HCT116 (cell line): ENCODE data around the gene FBXO42.
A peak's percentile ranks its signal among the peaks of the same experiment; 100 is the strongest.

Source experiments
- EZH2 ChIP-seq: fragments of 200-600 bp; sonication (generic); IDR thresholded peaks from 2 replicates; pipeline ENCODE4 v1.6.1; 2017; ENCODE audit warnings: antibody characterized with exemption, mixed run types
- POLR2A ChIP-seq: IDR thresholded peaks from 2 replicates; pipeline ENCODE4 v1.7.0; 2011; ENCODE audit warnings: borderline replicate concordance; ENCODE audit not compliant: insufficient read depth, insufficient read length; ENCODE audit errors: extremely low read depth
- SRF ChIP-seq: IDR thresholded peaks from 2 replicates; pipeline ENCODE4 v1.6.1; 2012; ENCODE audit warnings: low read depth
- TCF7L2 ChIP-seq: IDR thresholded peaks from 2 replicates; pipeline ENCODE4 v1.7.0; 2011; ENCODE audit warnings: borderline replicate concordance, inconsistent platforms; ENCODE audit not compliant: insufficient read depth, insufficient read length; ENCODE audit errors: extremely low read depth
- YY1 ChIP-seq: IDR thresholded peaks from 2 replicates; pipeline ENCODE4 v1.6.1; 2011; ENCODE audit warnings: low read length, low read depth, moderate library complexity, mild to moderate bottlenecking; ENCODE audit not compliant: insufficient replicate concordance; ENCODE audit errors: extremely low read depth
- TF ChIP-seq, protein P1 (sequence below), 3 experiments: fragments of 200-600 bp in 1 of 3; sonication (generic) in 1 of 3; IDR thresholded peaks in 2 of 3; conservative IDR thresholded peaks in 1 of 3; 2 replicates each; pipeline ENCODE4 v1.5.1; 2012 to 2017; ENCODE audit warnings: low read depth in 2 of 3, low read length in 2 of 3, antibody characterized with exemption in 1 of 3, borderline replicate concordance in 1 of 3, control low read depth in 1 of 3, mild to moderate bottlenecking in 1 of 3, mixed read lengths in 1 of 3, mixed run types in 1 of 3, moderate library complexity in 1 of 3; ENCODE audit not compliant: insufficient read depth in 1 of 3

DNA sequence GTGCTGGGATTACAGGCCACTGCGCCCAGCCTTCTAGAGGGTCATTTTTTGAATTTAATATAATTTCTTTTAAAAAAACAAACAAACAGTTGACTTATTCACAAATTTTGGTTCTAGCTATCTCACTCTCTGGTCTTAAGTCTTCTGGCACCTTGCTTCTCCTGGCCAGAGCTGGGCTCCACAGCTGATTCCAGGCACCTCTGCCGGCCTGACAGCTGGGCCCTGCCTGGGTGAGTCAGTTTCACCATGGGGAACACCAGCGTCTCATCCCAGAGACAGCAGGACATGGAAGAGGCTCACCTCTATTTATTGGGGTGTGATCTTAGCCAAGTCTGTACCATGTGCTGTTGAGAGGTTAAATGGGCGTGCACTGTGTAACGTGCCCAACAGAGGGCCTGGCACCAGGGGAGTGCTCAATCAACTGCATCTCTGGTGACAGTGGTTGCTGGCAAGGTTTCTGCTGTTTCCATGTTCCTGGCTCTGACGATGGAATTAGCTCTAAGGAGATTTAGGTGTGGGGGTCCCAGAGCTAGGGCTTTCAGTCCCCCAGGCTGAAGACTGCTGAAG is 116.3 kb downstream of the FBXO42 start:
- TF ChIP-seq POLR2A (no peak), TCF7L2 (no peak), EZH2 (no peak), SRF (no peak), YY1 (no peak)
- TF ChIP-seq, protein P1, sequence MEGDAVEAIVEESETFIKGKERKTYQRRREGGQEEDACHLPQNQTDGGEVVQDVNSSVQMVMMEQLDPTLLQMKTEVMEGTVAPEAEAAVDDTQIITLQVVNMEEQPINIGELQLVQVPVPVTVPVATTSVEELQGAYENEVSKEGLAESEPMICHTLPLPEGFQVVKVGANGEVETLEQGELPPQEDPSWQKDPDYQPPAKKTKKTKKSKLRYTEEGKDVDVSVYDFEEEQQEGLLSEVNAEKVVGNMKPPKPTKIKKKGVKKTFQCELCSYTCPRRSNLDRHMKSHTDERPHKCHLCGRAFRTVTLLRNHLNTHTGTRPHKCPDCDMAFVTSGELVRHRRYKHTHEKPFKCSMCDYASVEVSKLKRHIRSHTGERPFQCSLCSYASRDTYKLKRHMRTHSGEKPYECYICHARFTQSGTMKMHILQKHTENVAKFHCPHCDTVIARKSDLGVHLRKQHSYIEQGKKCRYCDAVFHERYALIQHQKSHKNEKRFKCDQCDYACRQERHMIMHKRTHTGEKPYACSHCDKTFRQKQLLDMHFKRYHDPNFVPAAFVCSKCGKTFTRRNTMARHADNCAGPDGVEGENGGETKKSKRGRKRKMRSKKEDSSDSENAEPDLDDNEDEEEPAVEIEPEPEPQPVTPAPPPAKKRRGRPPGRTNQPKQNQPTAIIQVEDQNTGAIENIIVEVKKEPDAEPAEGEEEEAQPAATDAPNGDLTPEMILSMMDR (IDR thresholded peaks at IDR 0.05 in 2 of 3, conservative IDR thresholded peaks at IDR 0.05 in 1 of 3; ENCODE audit: borderline replicate concordance in 1 of 3, insufficient read depth in 1 of 3, low read depth in 2 of 3, low read length in 2 of 3) = peak in 2 of 3 experiments; percentile 48 to 51; a peak in 4 of 6 replicates
